ENCODE measurements around the gene PILRA. TPM values are rescaled to one million over a fixed set of nuclear protein-coding genes. Genes with fewer than 3 reads are reported as not detected.

Gene PILRA
- total RNA-seq, 1 experiment from 2014 or later, result 1.8 TPM

- ChIA-PET CTCF (no interaction called here), POLR2A (no interaction called here)
- no peaks in the 10 kb centered on the region for H3K4me1 Mint-ChIP-seq
- H3K36me3 Mint-ChIP-seq, result no peaks in the 10 kb centered on the region
- no peak overlapping the region for H3K4me3 Mint-ChIP-seq
- peaks cover 8% of the 10 kb centered on the region for H3K27me3 Mint-ChIP-seq (ENCODE audit: low read depth)
- ATAC-seq, result no peak
- no peak overlapping the region for H3K27ac Mint-ChIP-seq
- H3K9me3 Mint-ChIP-seq, result no peaks in the 10 kb centered on the region
- TF ChIP-seq JUN (CRISPR knock-in tag; IDR thresholded peaks at IDR 0.05) (no peak), KAT7 (CRISPR knock-in tag; IDR thresholded peaks at IDR 0.05; ENCODE audit: borderline replicate concordance) (no peak), PRDM15 (CRISPR knock-in tag; IDR thresholded peaks at IDR 0.05) (no peak), NFYB (CRISPR knock-in tag; conservative IDR thresholded peaks at IDR 0.05; ENCODE audit: low read depth) (no peak), ZNF263 (CRISPR knock-in tag; IDR thresholded peaks at IDR 0.05; ENCODE audit: low read depth) (no peak), ZBTB43 (CRISPR knock-in tag; IDR thresholded peaks at IDR 0.05) (no peak), CDX4 (CRISPR knock-in tag; IDR thresholded peaks at IDR 0.05; ENCODE audit: borderline replicate concordance) (no peak), ATF3 (CRISPR knock-in tag; conservative IDR thresholded peaks at IDR 0.05) (no peak), NR2C2 (CRISPR knock-in tag; IDR thresholded peaks at IDR 0.05) (no peak)
- DNase-seq (ENCODE audit: low spot score), result no peak
Observed at GRCh38 chr7:100413889-100414288, 40.6 kb downstream of the PILRA start.

- no peaks in the 10 kb centered on the region for H3K36me3 Mint-ChIP-seq
Observed at GRCh38 chr7:100415448-100415847, 42.2 kb downstream of the PILRA start.

GRCh38 chr7:100418930-100419659 lies 45.8 kb downstream of the PILRA start:
- no peak for DNase-seq (ENCODE audit: low spot score)
- Mint-ChIP-seq H3K4me3 (no peak overlapping the region), H3K27me3 (ENCODE audit: low read depth) (peaks cover 6% of the 10 kb centered on the region), H3K9me3 (no peaks in the 10 kb centered on the region), H3K4me1 (no peaks in the 10 kb centered on the region), H3K36me3 (no peaks in the 10 kb centered on the region), H3K27ac (no peak overlapping the region)
- CTCF ChIA-PET, result interaction anchor here (2.1 kb wide), 1 partner anchor 11 kb away, joined by 6 read pairs; no protein-coding TSS in a partner anchor
- ATAC-seq, result no peak; the same call in 1 of the 2 replicates
- POLR2A ChIA-PET, result interaction anchor here (1.0 kb wide), 1 partner anchor 9 kb away, joined by 3 read pairs; the partner anchor contains the start of gene ZCWPW1
- TF ChIP-seq FOXP1 (CRISPR knock-in tag; IDR thresholded peaks at IDR 0.05; ENCODE audit: borderline replicate concordance) (no peak), E2F5 (CRISPR knock-in tag; IDR thresholded peaks at IDR 0.05) (no peak), RELA (CRISPR knock-in tag; IDR thresholded peaks at IDR 0.05; ENCODE audit: borderline replicate concordance) (no peak), E2F4 (CRISPR knock-in tag; IDR thresholded peaks at IDR 0.05; ENCODE audit: borderline replicate concordance, low read depth) (no peak), NFYB (CRISPR knock-in tag; conservative IDR thresholded peaks at IDR 0.05; ENCODE audit: low read depth) (no peak), ARID4B (CRISPR knock-in tag; IDR thresholded peaks at IDR 0.05; ENCODE audit: borderline replicate concordance) (no peak), CREM (CRISPR knock-in tag; IDR thresholded peaks at IDR 0.05) (no peak)

More at GRCh38 chr7:100415448-100415847, 42.2 kb downstream of the PILRA start:
- H3K4me3 Mint-ChIP-seq, result no peak overlapping the region
- peaks cover 11% of the 10 kb centered on the region for H3K27me3 Mint-ChIP-seq (ENCODE audit: low read depth)
- no peak for TF ChIP-seq ZNF121 (CRISPR knock-in tag; IDR thresholded peaks at IDR 0.05)
- no peak for ATAC-seq
- no peaks in the 10 kb centered on the region for H3K9me3 Mint-ChIP-seq
- POLR2A ChIA-PET, result interaction anchor here (0.6 to 1.5 kb wide), 3 partner anchors 14 to 25 kb away, joined by 3 to 10 read pairs (median 6); no protein-coding TSS in a partner anchor
- CTCF ChIA-PET, result interaction anchor here (0.6 to 2.5 kb wide), 4 partner anchors 8 to 218 kb away, joined by 3 to 15 read pairs (median 4); partner anchors contain the start of gene MEPCE
- H3K4me1 Mint-ChIP-seq, result no peaks in the 10 kb centered on the region
- no peak for DNase-seq (ENCODE audit: low spot score)
- H3K27ac Mint-ChIP-seq, result no peak overlapping the region

All from WTC11 (cell line).